Measurements from ENCODE around the gene STRA6.

The STRA6 gene

DNA sequence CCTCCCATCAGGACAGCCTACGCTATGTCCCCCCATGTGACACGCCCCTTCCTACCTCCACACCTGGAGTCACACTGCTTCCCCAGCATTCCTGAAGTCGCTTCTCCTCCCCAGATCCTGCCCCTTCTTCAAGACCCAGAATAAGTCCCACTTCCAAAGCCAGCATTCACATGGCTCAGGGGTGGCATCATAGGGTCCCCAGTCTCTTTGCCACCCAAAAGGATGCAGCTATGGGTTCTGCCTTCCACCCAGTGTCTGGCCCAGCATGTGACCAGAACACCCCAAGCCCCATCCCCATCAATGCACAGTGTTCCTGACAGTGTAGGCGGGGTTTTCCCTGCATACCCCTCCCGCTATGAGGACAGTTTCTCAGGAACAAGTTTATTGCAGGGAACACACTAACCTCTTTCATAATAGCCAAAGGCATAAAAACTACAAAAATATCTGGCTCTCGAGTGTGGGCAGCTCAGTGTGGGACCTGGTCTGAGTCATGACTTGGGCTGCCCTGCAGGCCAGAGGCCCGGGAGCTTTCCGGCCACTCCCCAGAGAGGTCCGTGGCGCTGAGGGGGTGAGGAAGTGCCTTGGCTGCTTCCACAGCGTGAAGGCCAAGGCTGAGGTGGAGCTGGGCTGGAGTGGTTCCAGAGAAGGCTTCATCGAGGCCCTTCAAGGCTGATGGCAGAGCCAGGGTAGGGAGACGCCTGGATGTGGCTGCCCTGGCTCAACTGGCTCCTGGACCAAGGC lies 23.3 kb downstream of the STRA6 start:
- Histone ChIP-seq H4K20me1 (ENCODE audit: insufficient read depth, low read length, poor library complexity, severe bottlenecking) (no peaks in the 10 kb centered on the region), H3K36me3 (ENCODE audit: insufficient read depth, low read length) (peaks cover 24% of the 10 kb centered on the region; the same call in 1 of the 2 replicates), H3K79me2 (ENCODE audit: insufficient read depth, low read length) (no peaks in the 10 kb centered on the region), H3K4me1 (ENCODE audit: insufficient read depth, low read length, poor library complexity, severe bottlenecking) (no peaks in the 10 kb centered on the region), H3K9me3 (ENCODE audit: insufficient read depth, low read depth, low read length) (no peaks in the 10 kb centered on the region), H3K4me2 (ENCODE audit: low read depth, low read length, poor library complexity, severe bottlenecking) (no peak overlapping the region), H3F3A (ENCODE audit: low read depth) (no peaks in the 10 kb centered on the region), H3K4me3 (ENCODE audit: low read length, poor library complexity, severe bottlenecking) (no peak overlapping the region), H2AFZ (ENCODE audit: low read length) (no peak overlapping the region), H3K27me3 (ENCODE audit: insufficient read depth, low read length, poor library complexity, severe bottlenecking) (no peaks in the 10 kb centered on the region), H3K9me2 (replicated peaks; ENCODE audit: low read depth, low read length) (no peaks in the 10 kb centered on the region), H3K9ac (ENCODE audit: low read depth, low read length, poor library complexity, severe bottlenecking) (no peak overlapping the region)
- no peak for TF ChIP-seq EZH2phosphoT487 (IDR thresholded peaks at IDR 0.05; ENCODE audit: borderline replicate concordance)
- TF ChIP-seq, protein P1, sequence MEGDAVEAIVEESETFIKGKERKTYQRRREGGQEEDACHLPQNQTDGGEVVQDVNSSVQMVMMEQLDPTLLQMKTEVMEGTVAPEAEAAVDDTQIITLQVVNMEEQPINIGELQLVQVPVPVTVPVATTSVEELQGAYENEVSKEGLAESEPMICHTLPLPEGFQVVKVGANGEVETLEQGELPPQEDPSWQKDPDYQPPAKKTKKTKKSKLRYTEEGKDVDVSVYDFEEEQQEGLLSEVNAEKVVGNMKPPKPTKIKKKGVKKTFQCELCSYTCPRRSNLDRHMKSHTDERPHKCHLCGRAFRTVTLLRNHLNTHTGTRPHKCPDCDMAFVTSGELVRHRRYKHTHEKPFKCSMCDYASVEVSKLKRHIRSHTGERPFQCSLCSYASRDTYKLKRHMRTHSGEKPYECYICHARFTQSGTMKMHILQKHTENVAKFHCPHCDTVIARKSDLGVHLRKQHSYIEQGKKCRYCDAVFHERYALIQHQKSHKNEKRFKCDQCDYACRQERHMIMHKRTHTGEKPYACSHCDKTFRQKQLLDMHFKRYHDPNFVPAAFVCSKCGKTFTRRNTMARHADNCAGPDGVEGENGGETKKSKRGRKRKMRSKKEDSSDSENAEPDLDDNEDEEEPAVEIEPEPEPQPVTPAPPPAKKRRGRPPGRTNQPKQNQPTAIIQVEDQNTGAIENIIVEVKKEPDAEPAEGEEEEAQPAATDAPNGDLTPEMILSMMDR (conservative IDR thresholded peaks at IDR 0.05; ENCODE audit: low read length) = no peak

- H3K9me3 ChIP-seq (ENCODE audit: insufficient read depth, low read depth, low read length) = no peaks in the 10 kb centered on the region
- H3K4me1 ChIP-seq (ENCODE audit: insufficient read depth, low read length, poor library complexity, severe bottlenecking) = no peaks in the 10 kb centered on the region
- H3K4me3 ChIP-seq (ENCODE audit: low read length, poor library complexity, severe bottlenecking) = no peak overlapping the region
- no peaks in the 10 kb centered on the region for H3F3A ChIP-seq (ENCODE audit: low read depth)
- H3K79me2 ChIP-seq (ENCODE audit: insufficient read depth, low read length) = no peaks in the 10 kb centered on the region
- no peaks in the 10 kb centered on the region for H3K27me3 ChIP-seq (ENCODE audit: insufficient read depth, low read length, poor library complexity, severe bottlenecking)
- peaks cover 24% of the 10 kb centered on the region; the same call in 1 of the 2 replicates for H3K36me3 ChIP-seq (ENCODE audit: insufficient read depth, low read length)
- H3K4me2 ChIP-seq (ENCODE audit: low read depth, low read length, poor library complexity, severe bottlenecking) = no peak overlapping the region
- no peak overlapping the region for H2AFZ ChIP-seq (ENCODE audit: low read length)
- H3K9me2 ChIP-seq (replicated peaks; ENCODE audit: low read depth, low read length) = no peaks in the 10 kb centered on the region
- TF ChIP-seq EZH2phosphoT487 (IDR thresholded peaks at IDR 0.05; ENCODE audit: borderline replicate concordance) = no peak
- TF ChIP-seq, protein P1 (conservative IDR thresholded peaks at IDR 0.05; ENCODE audit: low read length) = no peak
- no peak overlapping the region for H3K9ac ChIP-seq (ENCODE audit: low read depth, low read length, poor library complexity, severe bottlenecking)
- no peaks in the 10 kb centered on the region for H4K20me1 ChIP-seq (ENCODE audit: insufficient read depth, low read length, poor library complexity, severe bottlenecking)
These were observed 24.1 kb downstream of the STRA6 start for GRCh38 chr15:74178326-74179100.

DNA sequence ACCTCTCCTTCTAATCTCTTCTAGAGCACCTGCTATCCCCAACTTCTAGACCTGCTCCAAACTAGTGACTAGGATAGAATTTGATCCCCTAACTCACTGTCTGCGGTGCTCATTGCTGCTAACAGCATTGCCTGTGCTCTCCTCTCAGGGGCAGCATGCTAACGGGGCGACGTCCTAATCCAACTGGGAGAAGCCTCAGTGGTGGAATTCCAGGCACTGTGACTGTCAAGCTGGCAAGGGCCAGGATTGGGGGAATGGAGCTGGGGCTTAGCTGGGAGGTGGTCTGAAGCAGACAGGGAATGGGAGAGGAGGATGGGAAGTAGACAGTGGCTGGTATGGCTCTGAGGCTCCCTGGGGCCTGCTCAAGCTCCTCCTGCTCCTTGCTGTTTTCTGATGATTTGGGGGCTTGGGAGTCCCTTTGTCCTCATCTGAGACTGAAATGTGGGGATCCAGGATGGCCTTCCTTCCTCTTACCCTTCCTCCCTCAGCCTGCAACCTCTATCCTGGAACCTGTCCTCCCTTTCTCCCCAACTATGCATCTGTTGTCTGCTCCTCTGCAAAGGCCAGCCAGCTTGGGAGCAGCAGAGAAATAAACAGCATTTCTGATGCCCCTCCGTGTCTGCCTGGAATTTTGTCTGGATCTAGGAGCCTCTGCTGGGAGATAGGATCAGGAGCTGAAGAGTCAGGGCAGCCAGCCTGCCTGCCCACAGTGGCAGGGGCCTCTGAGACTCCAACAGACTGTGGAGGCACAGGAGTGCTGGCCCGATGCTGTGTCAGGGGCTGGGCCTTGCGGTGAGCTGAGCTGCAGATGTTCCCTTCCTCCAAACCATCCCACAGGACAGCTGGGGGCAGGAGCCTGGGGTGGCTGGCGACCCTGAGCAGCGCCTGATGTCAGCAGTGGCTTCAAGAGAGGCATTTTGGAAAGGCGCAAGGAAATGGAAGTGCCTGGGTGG lies 26.0 kb downstream of the STRA6 start:
- H3K79me2 ChIP-seq (ENCODE audit: insufficient read depth, low read length) = no peaks in the 10 kb centered on the region
- no peak overlapping the region for H2AFZ ChIP-seq (ENCODE audit: low read length)
- H3K4me2 ChIP-seq (ENCODE audit: low read depth, low read length, poor library complexity, severe bottlenecking) = no peak overlapping the region
- no peaks in the 10 kb centered on the region for H3K9me3 ChIP-seq (ENCODE audit: insufficient read depth, low read depth, low read length)
- no peaks in the 10 kb centered on the region for H4K20me1 ChIP-seq (ENCODE audit: insufficient read depth, low read length, poor library complexity, severe bottlenecking)
- TF ChIP-seq EZH2phosphoT487 (IDR thresholded peaks at IDR 0.05; ENCODE audit: borderline replicate concordance) = no peak
- TF ChIP-seq, protein P1 (conservative IDR thresholded peaks at IDR 0.05; ENCODE audit: low read length) = no peak
- no peaks in the 10 kb centered on the region for H3K27me3 ChIP-seq (ENCODE audit: insufficient read depth, low read length, poor library complexity, severe bottlenecking)
- H3K4me1 ChIP-seq (ENCODE audit: insufficient read depth, low read length, poor library complexity, severe bottlenecking) = no peaks in the 10 kb centered on the region
- H3K9me2 ChIP-seq (replicated peaks; ENCODE audit: low read depth, low read length) = no peaks in the 10 kb centered on the region
- no peaks in the 10 kb centered on the region for H3F3A ChIP-seq (ENCODE audit: low read depth)
- H3K36me3 ChIP-seq (ENCODE audit: insufficient read depth, low read length) = peaks cover 16% of the 10 kb centered on the region; the same call in 1 of the 2 replicates
- H3K4me3 ChIP-seq (ENCODE audit: low read length, poor library complexity, severe bottlenecking) = no peak overlapping the region
- H3K9ac ChIP-seq (ENCODE audit: low read depth, low read length, poor library complexity, severe bottlenecking) = no peak overlapping the region
